ENCODE results near the gene TTLL5. TPM values are rescaled to one million over a fixed set of nuclear protein-coding genes. Genes with fewer than 3 reads are reported as not detected.

TTLL5 gene
- total and polyA plus RNA-seq, 9 of the 15 experiments (the other 6 are each of a cell fraction or from before 2014, with no cell fraction given), result 4.1 to 18.9 (median 12.6) TPM

DNA sequence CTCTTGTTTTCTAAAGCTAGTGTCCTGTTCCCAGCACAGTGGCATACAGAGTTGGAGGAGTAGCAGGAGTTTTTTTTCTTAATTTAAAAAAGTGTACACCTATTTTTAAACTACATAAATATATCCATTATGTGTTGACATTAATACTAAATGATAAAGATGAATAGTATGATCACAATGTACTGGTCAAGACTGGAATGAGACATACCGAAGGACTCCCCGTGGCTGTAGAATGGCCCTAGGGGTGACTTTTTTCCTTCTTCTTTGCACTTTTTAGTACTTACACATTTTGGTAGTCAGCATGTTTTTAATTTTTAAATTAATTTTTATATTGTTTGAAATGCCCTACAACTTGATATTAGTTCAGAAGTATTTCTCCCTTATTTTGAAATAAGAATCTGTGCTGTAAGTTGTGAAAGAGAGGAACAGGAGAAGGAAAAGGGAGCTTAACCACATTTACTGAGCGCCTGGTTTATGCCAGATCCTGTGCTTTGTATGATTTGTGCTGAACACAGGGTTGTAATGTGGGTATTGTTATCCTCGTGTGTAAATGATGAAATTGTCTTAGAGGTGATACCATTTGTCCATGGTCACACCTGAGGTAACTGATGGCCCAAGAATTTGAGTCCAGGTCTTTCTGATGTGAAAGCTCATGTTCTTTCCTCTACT lies 184.2 kb downstream of the TTLL5 start (continued):
- TF ChIP-seq CHD7 (IDR thresholded peaks at IDR 0.05; ENCODE audit: low read depth, low read length) (no peak), ZNF507 (tag; conservative IDR thresholded peaks at IDR 0.05) (no peak), ZBTB8A (IDR thresholded peaks at IDR 0.05; ENCODE audit: partially characterized antibody) (no peak), GATA2 (CRISPR knock-in tag; IDR thresholded peaks at IDR 0.05) (no peak), ZNF354B (CRISPR knock-in tag; IDR thresholded peaks at IDR 0.05) (no peak)
- TF ChIP-seq, protein P1, sequence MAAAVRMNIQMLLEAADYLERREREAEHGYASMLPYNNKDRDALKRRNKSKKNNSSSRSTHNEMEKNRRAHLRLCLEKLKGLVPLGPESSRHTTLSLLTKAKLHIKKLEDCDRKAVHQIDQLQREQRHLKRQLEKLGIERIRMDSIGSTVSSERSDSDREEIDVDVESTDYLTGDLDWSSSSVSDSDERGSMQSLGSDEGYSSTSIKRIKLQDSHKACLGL (CRISPR knock-in tag; IDR thresholded peaks at IDR 0.05; ENCODE audit: borderline replicate concordance, poor library complexity, severe bottlenecking), result no peak
- TF ChIP-seq, protein P2, sequence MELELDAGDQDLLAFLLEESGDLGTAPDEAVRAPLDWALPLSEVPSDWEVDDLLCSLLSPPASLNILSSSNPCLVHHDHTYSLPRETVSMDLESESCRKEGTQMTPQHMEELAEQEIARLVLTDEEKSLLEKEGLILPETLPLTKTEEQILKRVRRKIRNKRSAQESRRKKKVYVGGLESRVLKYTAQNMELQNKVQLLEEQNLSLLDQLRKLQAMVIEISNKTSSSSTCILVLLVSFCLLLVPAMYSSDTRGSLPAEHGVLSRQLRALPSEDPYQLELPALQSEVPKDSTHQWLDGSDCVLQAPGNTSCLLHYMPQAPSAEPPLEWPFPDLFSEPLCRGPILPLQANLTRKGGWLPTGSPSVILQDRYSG (tag; conservative IDR thresholded peaks at IDR 0.05; ENCODE audit: low read depth), result no peak
- TF ChIP-seq, protein P3, sequence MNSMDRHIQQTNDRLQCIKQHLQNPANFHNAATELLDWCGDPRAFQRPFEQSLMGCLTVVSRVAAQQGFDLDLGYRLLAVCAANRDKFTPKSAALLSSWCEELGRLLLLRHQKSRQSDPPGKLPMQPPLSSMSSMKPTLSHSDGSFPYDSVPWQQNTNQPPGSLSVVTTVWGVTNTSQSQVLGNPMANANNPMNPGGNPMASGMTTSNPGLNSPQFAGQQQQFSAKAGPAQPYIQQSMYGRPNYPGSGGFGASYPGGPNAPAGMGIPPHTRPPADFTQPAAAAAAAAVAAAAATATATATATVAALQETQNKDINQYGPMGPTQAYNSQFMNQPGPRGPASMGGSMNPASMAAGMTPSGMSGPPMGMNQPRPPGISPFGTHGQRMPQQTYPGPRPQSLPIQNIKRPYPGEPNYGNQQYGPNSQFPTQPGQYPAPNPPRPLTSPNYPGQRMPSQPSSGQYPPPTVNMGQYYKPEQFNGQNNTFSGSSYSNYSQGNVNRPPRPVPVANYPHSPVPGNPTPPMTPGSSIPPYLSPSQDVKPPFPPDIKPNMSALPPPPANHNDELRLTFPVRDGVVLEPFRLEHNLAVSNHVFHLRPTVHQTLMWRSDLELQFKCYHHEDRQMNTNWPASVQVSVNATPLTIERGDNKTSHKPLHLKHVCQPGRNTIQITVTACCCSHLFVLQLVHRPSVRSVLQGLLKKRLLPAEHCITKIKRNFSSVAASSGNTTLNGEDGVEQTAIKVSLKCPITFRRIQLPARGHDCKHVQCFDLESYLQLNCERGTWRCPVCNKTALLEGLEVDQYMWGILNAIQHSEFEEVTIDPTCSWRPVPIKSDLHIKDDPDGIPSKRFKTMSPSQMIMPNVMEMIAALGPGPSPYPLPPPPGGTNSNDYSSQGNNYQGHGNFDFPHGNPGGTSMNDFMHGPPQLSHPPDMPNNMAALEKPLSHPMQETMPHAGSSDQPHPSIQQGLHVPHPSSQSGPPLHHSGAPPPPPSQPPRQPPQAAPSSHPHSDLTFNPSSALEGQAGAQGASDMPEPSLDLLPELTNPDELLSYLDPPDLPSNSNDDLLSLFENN (IDR thresholded peaks at IDR 0.05; ENCODE audit: low read depth in 2 of 2, low read length in 2 of 2), result no peak
